Retina (tissue), 1 donor: Measurements from ENCODE around the gene CBL.
"Not testable (repeated sequence)": the region's sequence is repeated elsewhere in the genome, so short reads cannot be mapped to it uniquely, and the experiment has no call there.

Experiments
- DNase-seq: peaks from one replicate; pipeline ENCODE4 v3.0.0-alpha.2; 2016

Gene CBL

DNA sequence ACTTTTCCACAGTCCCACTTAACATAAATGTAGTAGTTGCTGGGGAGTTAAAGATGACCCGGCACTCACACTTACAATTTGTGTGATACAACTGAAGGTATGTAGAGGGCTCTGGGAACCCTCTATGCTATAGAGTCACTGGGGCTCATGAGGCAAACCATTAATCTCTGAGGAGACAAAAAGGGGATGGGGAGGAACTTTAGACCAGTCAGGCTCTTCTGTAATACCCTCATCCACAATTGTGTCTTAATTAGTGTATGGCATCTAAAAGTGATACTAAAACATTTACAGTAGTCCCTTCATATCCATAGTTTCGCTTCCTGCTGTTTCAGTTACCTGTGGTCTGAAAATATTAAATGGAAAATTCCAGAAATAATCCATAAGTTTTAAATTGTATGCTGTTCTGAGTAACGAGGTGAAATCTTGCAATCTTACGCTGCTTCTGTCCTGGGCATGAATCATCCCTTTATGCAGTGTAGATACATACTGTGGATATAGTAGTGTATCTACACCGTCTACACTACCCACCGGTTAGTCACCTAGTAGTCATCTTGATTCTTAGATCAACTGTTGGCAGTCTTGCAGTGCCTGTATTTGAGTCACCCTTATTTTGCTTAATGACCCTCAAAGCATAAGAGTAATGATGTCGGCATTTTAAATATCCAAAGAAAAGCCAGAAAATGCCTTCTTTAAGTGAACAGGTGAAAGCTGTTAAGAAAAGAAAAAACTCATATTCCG is 12.2 kb downstream of the CBL start:
- no peak for DNase-seq

DNA sequence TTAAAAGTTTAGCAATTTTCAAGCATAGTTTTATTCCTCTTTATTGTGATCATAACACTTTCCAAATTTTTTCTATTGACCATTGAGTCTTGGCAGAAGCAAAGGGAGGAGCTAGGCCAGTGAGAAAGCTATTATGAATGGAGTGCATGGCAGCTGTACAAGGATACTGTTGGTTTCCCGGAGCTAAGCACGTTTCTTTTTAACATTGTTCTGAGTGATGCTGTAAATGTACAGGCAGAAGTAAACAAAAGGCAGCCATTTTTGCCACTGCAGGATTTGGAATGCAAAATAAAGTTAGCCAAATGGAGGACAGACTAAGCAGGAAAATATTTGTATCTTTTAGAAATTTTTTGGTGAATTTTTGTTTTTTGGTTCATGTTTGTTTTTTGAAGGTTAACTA is 16.2 kb downstream of the CBL start:
- DNase-seq: no peak

DNA sequence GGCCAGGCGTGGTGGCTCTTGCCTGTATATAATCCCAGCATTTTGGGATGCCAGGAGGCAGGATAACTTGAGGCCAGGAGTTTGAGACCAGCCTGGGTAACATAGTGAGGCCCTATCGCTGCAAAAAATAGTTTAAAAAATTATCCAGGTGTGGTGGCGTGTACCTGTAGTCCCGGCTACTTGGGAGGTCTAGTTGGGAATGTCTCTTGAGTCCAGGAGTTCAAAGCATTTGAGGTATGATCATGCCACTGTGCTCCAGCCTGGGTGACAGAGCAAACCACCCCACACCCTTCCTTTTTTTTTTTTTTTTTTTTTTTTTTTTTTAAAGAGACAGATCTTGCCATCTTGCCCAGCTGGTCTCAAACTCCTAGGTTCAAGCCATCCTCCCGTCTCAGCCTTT is 16.8 kb downstream of the CBL start:
- DNase-seq: no peak

DNA sequence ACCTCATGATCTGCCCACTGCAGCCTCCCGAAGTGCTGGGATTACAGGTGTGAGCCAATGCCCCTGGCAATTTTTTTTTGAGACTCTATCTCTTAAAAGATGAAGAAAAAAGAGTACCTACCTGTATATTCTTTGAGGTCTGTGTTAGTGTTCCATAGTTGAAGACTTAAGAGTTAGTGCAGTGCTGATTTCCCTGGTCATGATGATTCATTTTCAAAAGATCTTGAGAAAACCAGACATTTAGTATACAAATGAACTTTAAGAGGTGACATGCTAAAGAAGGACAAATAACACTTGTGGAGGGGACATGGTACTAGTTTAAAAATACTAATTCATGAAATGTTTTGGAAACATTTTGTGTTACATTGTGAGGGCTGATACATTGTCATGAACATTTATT is 17.7 kb downstream of the CBL start:
- no peak for DNase-seq

DNA sequence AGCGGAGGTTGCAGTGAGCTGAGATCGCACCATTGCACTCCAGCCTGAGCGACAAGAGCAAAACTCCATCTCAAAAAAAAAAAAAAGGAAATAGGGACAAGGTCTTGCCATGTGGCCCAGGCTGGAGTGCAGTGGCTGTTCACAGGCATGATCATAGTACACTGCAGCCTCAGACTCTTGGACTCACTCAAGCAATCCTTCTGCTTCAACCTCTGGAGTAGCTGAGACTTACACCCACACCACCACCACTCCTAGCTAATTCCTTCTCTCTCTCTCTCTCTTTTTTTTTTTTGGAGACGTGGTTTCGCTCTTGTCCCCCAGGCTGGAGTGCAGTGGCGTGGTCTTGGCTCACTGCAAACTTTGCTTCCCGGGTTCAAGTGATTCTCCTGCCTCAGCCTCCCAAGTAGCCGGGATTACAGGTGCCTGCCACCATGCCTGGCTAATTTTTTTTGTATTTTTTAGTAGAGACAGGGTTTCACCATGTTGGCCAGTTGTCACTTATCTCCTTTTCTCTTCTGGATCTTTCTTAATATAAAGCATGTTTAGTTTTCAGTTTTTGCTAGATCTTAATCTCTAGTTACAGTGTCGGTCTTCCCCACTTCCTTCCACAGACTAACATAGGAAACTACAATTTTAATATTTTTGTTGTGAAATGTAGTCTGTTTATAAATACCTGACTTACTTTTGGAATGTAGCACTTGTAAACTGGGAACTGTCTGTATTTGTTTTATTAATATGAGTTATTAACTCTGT is 22.6 kb downstream of the CBL start:
- DNase-seq: not testable (repeated sequence)

DNA sequence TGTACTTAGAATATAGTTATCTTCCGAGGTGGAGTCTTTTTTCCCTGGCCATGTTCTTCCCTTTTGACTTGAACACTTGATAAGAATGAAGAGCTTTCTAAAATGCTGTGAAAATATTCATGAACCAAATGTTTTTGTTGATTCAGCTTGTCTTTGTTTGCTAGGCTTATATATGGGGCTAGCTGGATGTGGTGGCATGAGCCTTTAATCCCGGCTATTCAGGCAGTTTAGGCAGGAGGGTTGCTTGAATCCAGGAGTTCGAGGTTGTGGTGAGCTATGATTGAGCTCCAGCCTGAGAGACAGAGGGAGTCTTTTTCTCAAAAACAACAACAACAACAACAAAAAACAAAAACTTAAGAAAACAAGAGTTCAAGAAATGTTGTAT is 23.1 kb downstream of the CBL start:
- no peak for DNase-seq

DNA sequence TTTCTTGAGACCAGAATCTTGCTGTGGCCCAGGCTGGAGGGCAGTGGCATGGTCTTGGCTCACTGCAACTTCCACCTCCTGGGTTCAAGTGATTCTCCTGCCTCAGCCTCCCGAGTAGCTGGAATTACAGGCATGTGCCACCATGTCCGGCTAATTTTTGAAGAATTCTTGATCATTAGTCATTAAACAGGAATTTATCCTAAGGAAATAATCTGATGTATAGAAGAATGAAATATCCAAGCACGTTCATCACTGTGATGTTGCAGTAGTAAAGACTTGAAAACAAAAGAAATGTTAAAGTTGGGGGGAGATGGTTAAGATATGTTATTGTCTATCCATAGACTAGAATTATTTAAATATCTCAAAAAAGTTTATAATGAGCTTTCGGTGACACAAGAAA is 23.6 kb downstream of the CBL start:
- DNase-seq: no peak

DNA sequence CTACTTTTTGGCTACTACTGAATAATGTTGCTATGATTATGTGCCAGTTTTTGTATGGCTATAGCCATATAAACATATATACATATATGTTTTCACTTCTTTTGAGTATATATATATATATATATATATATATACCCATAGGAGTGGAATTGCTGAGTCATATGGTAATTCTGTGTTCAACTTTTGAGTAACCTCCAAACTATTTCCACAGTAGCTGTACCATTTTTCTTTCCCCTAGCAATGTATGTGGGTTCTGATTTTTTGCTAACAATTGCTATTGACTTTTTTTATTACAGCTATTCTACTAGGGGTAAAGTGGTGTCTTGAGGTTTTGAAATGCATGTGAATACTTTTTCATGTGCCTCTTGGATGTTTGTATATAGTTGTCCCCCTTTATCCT is 30.4 kb downstream of the CBL start:
- no peak for DNase-seq

DNA sequence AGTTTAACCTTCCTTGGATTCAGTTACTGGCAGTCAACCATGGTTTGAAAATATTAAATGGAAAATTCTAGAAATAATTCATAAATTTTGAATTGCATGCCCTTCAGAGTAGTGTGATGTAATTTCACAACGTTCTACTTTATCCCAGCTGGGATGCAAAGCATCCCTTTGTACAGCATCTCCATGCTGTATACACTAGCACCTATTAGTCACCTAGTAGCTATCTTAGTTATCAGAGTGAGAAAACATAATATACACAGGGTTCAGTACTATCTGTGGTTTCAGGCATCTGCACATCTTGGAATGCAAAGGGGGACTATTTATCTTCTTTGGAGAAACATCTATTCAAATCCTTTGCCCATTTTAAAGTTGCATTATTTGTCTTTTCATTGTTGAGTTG is 30.8 kb downstream of the CBL start:
- no peak for DNase-seq

DNA sequence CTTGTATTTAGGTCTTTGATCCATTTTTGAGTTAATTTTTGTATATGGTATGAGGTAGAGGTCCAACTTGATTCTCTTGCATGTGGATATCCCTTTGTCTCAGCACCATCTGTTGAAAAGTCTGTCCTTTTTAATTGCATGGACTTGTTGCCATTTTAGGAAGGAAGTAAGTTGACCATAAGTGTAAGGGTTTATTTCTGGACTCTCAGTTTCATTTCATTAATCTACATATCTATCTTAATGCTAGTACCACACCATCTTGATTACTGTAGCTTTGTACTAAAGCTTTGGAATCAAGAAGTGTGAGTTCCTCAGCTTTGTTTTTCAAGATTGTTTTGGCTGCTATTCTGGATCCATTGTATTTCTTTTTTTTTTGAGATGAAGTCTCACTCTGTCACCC is 31.4 kb downstream of the CBL start:
- no peak for DNase-seq

DNA sequence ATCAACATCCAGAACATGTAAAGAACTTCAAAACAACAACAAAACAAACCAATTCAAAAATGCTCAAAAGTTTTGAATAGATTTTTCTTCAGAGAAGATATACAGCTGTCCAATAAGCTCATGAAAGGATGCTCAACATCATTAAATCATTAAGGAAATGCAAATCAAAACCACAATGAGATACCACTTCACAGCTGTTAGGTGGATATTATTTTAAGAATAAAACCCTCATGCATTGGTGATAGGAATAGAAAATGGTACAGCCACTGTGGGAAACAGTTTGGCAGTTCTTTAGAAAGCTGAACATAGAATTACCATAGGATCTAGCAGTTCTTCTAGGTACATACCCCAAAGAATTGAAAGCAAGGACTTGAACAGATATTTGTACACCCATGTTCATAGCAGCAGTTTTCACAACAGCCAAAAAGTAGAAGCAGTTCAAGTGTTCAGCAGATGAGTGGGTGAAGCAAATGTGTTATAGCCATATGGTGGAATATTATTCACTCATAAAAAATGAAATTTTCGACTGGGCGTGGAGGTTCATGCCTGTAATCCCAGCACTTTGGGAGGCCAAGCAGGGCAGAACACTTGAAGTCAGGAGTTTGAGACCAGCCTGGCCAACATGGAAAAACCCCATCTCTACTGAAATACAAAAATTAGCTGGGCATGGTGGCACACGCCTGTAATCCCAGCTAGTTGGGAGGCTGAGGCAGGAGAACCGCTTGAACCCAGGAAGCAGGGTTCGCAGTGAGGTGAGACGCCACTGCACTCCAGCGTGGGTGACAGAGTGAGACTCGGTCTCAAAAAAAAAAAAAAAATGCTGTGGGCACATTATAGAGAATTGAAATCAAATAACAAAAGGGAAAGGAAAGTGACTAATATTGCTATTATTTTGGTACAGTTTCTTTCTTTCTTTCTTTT is 42.9 kb downstream of the CBL start:
- no peak for DNase-seq

DNA sequence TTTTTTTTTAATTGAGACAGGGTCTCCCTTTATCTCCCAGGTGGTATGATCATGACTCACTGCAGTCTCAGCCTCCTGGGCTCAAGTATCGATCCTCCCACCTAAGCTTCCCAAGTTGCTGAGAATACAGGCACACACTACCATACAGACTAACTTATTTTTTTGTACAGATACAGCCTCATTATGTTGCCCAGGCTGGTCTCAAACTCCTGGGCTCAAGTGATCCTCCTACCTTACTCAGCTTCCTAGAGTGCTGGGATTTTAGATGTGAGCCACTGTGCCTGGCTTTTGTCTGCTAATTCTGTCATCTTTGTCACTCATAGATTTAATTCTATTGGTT is 43.5 kb downstream of the CBL start:
- no peak for DNase-seq

DNA sequence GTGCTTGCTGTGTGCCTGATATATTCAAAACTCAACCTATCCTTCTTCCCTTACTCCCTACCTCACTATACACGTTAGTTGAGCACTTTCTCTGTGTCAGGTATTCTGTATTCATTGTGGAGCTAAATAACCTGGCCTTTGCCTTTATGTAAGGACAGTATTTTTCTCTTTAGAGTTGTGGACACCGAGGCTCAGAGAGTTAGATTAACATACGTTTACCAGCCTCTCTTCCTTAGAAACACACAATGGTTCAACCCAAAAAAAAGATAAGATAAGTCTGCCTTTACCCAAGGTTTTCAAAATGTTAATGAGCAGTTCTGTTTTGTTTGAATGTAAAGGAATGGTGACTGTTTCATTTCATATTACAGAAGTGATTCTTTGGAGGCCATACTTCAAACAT is 45.0 kb downstream of the CBL start:
- DNase-seq: no peak

DNA sequence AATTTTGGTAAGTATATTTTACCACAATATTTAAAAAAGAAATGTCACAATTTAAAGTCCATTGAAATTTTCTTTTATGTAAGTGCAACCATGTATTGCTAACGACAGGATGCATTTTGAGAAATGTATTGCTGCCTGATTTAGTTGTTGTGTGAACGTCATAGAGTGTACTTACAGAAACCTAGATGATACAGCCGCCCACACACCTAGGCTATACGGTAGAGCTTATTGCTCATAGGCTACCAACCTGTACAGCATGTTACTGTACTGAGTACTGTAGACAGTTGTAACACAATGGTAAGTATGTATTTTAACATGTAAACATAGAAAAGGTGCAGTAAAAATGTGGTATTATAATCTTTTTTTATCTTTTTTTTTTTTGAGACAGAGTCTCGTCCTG is 48.1 kb downstream of the CBL start:
- no peak for DNase-seq

DNA sequence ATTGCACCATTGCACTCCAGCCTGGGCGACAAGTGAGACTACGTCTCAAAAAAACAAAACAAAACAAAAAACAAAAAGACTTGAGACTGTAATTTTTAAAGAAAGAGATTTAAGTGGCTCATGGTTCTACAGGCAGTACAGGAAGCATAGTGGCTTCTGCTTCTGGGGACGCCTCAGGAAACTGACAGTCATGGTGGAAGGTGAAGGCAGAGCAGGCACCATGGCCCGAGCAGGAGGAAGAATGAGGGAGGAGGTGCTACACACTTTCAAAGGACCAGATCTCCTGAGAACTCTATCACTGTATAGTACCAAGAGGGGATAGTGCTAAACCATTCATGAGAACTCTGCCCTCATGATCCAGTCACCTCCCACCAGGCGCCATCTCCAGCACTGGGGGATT is 52.0 kb downstream of the CBL start:
- no peak for DNase-seq

DNA sequence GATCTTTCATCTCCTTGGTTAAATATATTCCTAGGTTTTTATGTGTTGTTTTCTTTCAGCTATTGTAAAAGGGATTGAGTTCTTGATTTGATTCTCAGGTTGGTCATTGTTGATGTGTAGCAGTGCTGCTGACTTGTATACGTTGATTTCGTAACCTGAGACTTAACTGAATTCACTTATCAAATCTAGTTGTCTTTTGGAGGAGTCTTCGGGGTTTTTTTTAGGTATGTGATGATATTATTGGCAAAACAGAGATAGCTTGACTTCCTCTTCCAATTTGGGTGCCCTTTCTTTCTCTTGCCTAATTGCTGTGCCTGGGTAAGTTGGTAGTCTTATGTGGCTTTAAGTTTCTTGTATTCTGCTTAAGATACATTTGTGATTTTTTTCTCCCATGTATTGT is 52.8 kb downstream of the CBL start:
- no peak for DNase-seq

DNA sequence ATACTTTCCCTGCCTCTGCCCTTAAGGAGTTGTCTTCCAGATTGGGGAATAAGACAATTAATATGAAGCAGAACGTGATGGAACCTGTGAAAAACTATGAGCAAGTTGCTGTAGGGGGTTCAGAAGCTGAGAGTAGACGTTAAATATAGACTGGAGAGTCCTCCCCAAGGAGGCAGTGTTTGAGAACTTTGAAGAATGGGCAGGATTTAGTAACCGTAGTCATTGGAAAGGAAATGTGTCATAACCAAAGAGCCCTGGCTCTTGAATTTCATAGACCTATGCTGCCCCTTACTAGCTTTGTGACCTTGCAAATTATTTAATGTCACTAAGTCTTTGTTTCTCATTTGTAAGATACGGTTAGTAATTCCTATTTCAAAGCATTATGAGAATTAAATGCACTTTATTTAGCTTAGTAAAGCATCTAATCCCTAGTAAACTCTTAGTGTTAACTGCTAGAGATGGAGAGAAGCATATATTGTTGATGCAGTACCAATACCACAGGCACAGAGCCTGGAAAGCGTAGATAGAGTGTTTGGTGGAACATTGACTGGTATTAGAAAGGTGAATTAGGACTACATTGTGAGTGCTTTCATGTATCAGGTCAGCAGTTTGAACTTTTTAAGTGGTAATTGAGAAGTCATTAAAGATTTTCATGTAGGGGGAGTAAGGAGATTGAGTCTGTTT is 56.7 kb downstream of the CBL start:
- DNase-seq: no peak

DNA sequence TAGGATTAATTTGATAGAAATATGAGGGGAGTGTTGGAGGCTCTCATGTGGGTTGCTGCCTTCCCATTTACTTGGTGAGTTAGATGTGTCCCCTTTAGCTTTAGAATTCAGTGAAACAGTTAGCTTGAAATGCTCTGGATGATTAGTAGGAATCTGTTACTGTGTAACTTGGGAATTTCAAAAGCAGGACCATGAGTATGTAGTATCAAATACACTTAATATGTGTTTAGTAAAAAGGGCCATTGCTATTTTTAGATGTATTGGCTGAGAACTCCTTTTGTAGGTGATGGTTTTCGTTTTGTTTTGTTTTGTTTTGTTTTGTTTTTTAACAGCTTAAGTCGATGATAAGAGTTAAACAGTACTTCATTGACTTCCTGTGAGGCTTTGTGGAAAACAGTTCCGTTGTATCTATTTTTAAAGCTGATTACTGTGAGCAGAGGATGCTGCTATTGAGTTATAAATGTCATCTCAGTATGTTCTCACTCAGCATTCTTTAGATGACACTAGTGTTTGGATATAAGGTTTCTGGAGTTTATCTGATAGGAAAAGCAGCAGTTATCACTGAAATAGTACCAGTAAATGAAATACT is 57.3 kb downstream of the CBL start:
- no peak for DNase-seq

DNA sequence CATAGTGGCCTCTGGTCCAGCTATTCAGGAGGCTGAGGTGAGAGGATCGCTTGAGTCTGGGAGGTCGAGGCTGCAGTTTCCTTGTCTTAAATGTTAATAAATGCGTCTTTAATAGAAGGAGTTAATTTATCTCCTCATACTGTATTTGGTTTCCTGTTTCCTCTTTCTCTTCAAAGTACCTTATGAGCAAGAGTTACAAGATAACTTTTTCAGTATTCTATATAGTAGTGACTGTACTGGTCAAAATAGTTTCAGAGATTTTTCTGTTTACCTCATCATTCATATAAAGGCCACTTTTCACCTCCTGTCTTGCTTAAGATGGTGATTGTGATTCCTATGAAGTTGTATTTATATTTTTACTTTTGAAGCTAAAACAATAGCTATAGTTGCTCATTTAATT is 59.9 kb downstream of the CBL start:
- no peak for DNase-seq

DNA sequence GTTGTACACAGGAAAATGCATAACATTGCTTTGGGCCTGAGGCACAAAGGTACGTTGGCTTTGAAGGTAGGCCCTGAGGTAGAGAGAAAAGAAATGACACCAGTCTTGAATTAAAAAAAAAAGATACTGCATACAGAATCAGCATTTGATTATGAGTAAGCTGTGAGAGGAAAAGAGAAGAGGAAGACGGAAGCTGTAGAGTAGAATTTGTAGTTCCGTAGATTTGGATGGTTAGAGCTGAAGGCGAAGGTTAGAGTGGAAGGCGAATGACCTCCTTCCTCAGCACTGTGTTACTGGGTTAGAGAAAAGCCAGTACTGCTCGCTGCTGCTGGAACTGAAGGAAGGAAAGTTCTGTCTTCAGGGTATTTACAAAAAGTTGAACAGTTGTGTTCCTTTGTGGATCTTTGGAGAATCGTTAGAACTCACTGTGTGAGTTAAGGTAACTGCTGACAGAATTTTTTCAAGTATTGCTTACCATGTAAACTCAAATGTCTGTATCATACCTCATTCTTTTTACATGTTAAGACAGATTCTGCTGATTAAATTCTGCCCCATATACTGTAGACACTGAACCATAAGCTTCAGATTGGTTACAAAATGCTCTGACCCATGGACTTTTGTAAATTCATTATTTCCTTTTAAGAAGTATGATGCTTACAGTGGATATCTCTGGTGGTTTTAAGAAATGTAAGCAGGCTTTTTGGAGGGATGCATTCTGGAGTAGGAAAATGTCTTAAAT is 60.5 kb downstream of the CBL start:
- no peak for DNase-seq

DNA sequence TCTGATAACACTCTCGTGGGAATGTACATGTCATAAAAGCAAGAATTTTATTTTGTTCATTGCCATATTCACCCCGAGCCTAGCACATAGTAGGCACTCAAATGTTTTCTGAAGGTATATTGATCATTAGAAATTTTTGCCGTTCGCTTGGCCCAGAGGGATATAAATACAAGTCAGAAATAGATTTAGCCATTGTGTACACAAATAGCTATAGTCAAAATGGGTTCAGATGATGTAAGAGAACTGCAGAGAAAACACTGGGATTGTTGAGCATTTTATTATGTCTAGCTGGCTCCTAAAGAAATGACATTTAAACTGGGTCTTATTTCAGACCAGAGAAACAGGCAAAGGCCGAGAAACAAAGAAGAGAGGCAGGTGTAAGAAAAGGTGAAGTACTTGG is 61.5 kb downstream of the CBL start:
- DNase-seq: no peak

DNA sequence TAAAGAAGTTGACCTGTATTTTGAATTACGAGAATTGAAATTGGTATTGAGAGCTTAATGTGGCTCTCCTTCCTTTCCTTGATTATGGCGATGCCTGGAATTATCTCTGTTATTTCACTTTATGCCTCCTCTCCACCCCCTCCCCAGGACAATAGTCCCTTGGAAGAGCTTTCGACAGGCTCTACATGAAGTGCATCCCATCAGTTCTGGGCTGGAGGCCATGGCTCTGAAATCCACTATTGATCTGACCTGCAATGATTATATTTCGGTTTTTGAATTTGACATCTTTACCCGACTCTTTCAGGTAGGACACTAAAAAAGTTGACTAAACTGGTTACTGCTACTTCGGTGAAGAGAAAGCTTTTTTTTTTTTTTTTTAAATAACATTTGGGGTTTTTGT is 67.6 kb downstream of the CBL start:
- no peak for DNase-seq
